Pancreas (tissue), 10 donors: Measurements from ENCODE around the gene PPIL1. TPM values are rescaled to one million over a fixed set of nuclear protein-coding genes. Genes with fewer than 3 reads are reported as not detected.
"Not testable (repeated sequence)": the region's sequence is repeated elsewhere in the genome, so short reads cannot be mapped to it uniquely, and the experiment has no call there.

Experiments used
- ATAC-seq, 4 donors: fragments of 200-7000 bp; cut with Tn5 transposase; one replicate each; pipeline versions ENCODE4 v1.8.0 to v1.9.1; 2020; ENCODE audit warnings: mild to moderate bottlenecking in 4 of 4, moderate library complexity in 4 of 4
- DNase-seq, 6 donors: peaks; one replicate each; pipeline ENCODE4 v3.0.0-alpha.2; 2020
- FAIRE-seq: peaks from 2 replicates; lab custom pipeline; 2012; peaks lifted over from hg19 to GRCh38; lab: Jason Lieb, UNC
- H3K27ac ChIP-seq, 4 donors: fragments of 200-600 bp; sonication (generic); 1 replicate in 3 of 4; 2 replicates in 1 of 4; pipeline versions ENCODE4 v1.5.0 to v1.8.0; 2020
- H3K27me3 ChIP-seq, 4 donors: fragments of 200-600 bp; one replicate each; pipeline ENCODE4 v1.8.0; 2021
- H3K36me3 ChIP-seq, 3 donors: fragments of 200-600 bp; sonication (generic) in 1 of 3; one replicate each; pipeline versions ENCODE4 v1.5.0 to v1.8.0; 2020 to 2021
- H3K4me1 ChIP-seq, 3 donors: fragments of 200-600 bp; one replicate each; pipeline ENCODE4 v1.8.0; 2021
- H3K4me3 ChIP-seq, 4 donors: fragments of 200-600 bp; sonication (generic) in 2 of 4; one replicate each; pipeline versions ENCODE4 v1.5.0 to v1.8.0; 2020 to 2021
- H3K9me3 ChIP-seq, 4 donors: fragments of 200-600 bp; one replicate each; pipeline ENCODE4 v1.8.0; 2021
- CTCF ChIP-seq, 4 donors: fragments of 200-600 bp; sonication (generic) in 3 of 4; IDR thresholded peaks; one replicate each; pipeline versions ENCODE4 v1.5.0 to v1.8.0; 2021; ENCODE audit warnings: antibody characterized with exemption in 4 of 4
- WGBS, 2 donors: extraction: QIAGEN DNeasy Blood & Tissue Kit; methylation state at CpG; one replicate each; pipeline ENCODE4 v1.1.7; 2013; 5-methylcytosine and 5-hydroxymethylcytosine counted together
- intact Hi-C, 3 donors: fragments of 100-400 bp; cut with DNase I; formaldehyde crosslinking; loops; one replicate each; pipeline versions ENCODE4 v1.11.1 to v1.14.2; 2022
- polyA plus RNA-seq, 2 donors: library from polyadenylated mRNA; stranded (reverse); fragments of 200-250 nt; gene quantifications; one replicate each; pipeline ENCODE4 v1.2.3, GENCODE V29; 2013
- total RNA-seq, 6 donors: library from RNA; stranded (reverse); fragmentation: NEBNext Ultra II Directional in 4 of 6; extraction: Animal tissue kit (Norgen Biotek cat#: 25700) in 4 of 6; gene quantifications; one replicate each; pipeline versions ENCODE4 v1.2.1 to v1.2.4, GENCODE V29; 2021 to 2023
- donor health status: healthy with polysubstance abuse.
- donor health status: DM: no; HTN: no; CAD: no; lungs with moderate emphysema.
- donor health status: DM: no; HTN: no; CAD: no.
- donor health status: control.
- donor health status: control.
- donor health status: Bipolar disorder and iron deficiency.
- donor health status: DM: yes; HTN: yes; CAD: no.
- donor health status: DM: no; HTN: no; CAD: no.
- donor health status: DM: no; HTN: no; CAD: no.
- donor health status: DM: yes; HTN: yes; CAD: no.

The PPIL1 gene
- total and polyA plus RNA-seq, 8 donors = 5.1 to 13.1 (median 8.7) TPM

- H3K4me1 ChIP-seq = no peaks in the 10 kb centered on the region
- no peak for FAIRE-seq
These were observed 19.7 kb upstream of the PPIL1 start for GRCh38 chr6:36893976-36894932.

GRCh38 chr6:36891153-36891552, 16.6 kb upstream of the PPIL1 start:
- H3K4me1 ChIP-seq, DNase-seq, H3K4me3 ChIP-seq, FAIRE-seq, H3K27ac ChIP-seq, H3K27me3 ChIP-seq, intact Hi-C loops, ATAC-seq, H3K9me3 ChIP-seq, H3K36me3 ChIP-seq: not testable (repeated sequence)
- 100% methylated on average over 2 of the region's 2 CpGs for WGBS, 2 donors

More at GRCh38 chr6:36893976-36894932, 19.7 kb upstream of the PPIL1 start:
- Histone ChIP-seq H3K4me3 (no peak overlapping the region), H3K27me3 (no peaks in the 10 kb centered on the region), H3K9me3 (no peaks in the 10 kb centered on the region), H3K27ac (no peak overlapping the region), H3K36me3 (peaks cover 0 to 4% (median 2%) of the 10 kb centered on the region in 3 donors)
- no peak for TF ChIP-seq CTCF (IDR thresholded peaks at IDR 0.05)
- ATAC-seq (peak in 1 of 4 donors; percentile 34), DNase-seq (no peak)
- WGBS, 2 donors = 82 to 85% methylated on average over 8 of the region's 8 CpGs
- intact Hi-C loops = no loop called here

GRCh38 chr6:36890112-36890663, 15.6 kb upstream of the PPIL1 start:
- 90 to 91% methylated on average over 3 of the region's 3 CpGs for WGBS, 2 donors
- no peak for FAIRE-seq
- TF ChIP-seq CTCF (IDR thresholded peaks at IDR 0.05) = no peak
- H3K27ac ChIP-seq = no peak overlapping the region
- H3K9me3 ChIP-seq = no peaks in the 10 kb centered on the region
- no peaks in the 10 kb centered on the region for H3K36me3 ChIP-seq
- intact Hi-C loops = no loop called here
- no peak for DNase-seq
- H3K4me1 ChIP-seq = peaks cover 3 to 10% (median 10%) of the 10 kb centered on the region in 3 donors
- H3K27me3 ChIP-seq = no peaks in the 10 kb centered on the region
- H3K4me3 ChIP-seq = no peak overlapping the region
- ATAC-seq = no peak

GRCh38 chr6:36888654-36889481, 14.3 kb upstream of the PPIL1 start:
- no peak for DNase-seq
- no peak for TF ChIP-seq CTCF (IDR thresholded peaks at IDR 0.05)
- Histone ChIP-seq H3K4me3 (no peak overlapping the region), H3K36me3 (no peaks in the 10 kb centered on the region), H3K9me3 (no peaks in the 10 kb centered on the region), H3K27ac (no peak overlapping the region), H3K4me1 (peaks cover 4 to 12% (median 10%) of the 10 kb centered on the region in 3 donors), H3K27me3 (no peaks in the 10 kb centered on the region)
- no peak for ATAC-seq
- intact Hi-C loops = loop anchor here in 1 of 3 donors (10.0 kb wide), 1 partner anchor 126 kb away; no protein-coding TSS in a partner anchor
- 8 to 9% methylated on average over 6 of the region's 6 CpGs for WGBS, 2 donors
- FAIRE-seq = no peak
